Measurements from ENCODE around the gene TANGO2.

GRCh38 chr22:20036084-20036482, 15.2 kb downstream of the TANGO2 start:
- no peak for TF ChIP-seq ZNF274 (IDR thresholded peaks at IDR 0.05; ENCODE audit: low read depth, low read length)
- no peak for TF ChIP-seq SUZ12 (IDR thresholded peaks at IDR 0.05; ENCODE audit: extremely low read depth, insufficient read depth, insufficient read length)
- TF ChIP-seq YY1 (IDR thresholded peaks at IDR 0.05; ENCODE audit: insufficient read depth, insufficient read length) = no peak
